ENCODE results near the gene CCDC188. TPM values are rescaled to one million over a fixed set of nuclear protein-coding genes. Genes with fewer than 3 reads are reported as not detected.

The CCDC188 gene
- polyA plus RNA-seq, 1 donor (not counting 4 experiments of a cell fraction or from before 2014, with no cell fraction given): not detected

GRCh38 chr22:20157430-20158183, 6.8 kb upstream of the CCDC188 start:
- Histone ChIP-seq H3K9me1 (ENCODE audit: control insufficient read depth, extremely low read depth, insufficient read depth, low read length) (no peaks in the 10 kb centered on the region), H3K36me3 (ENCODE audit: control insufficient read depth in 2 of 2, extremely low read depth in 1 of 2, insufficient read depth in 2 of 2, low read length in 2 of 2) (no peaks in the 10 kb centered on the region), H4K20me1 (ENCODE audit: control insufficient read depth, extremely low read depth, insufficient read depth, low read length) (no peaks in the 10 kb centered on the region), H2AFZ (ENCODE audit: control insufficient read depth, low read length) (no peak overlapping the region), H3K4me1 (ENCODE audit: control insufficient read depth, extremely low read depth, insufficient read depth, low read length) (no peaks in the 10 kb centered on the region), H3K9ac (ENCODE audit: control insufficient read depth, extremely low read depth, insufficient read depth, low read length) (no peak overlapping the region), H3K9me3 (ENCODE audit: control insufficient read depth, low read depth, low read length) (no peaks in the 10 kb centered on the region), H3K27me3 (ENCODE audit: control insufficient read depth, extremely low read depth, insufficient read depth, low read length) (no peaks in the 10 kb centered on the region), H3K79me2 (ENCODE audit: control insufficient read depth, insufficient read depth, low read length) (no peaks in the 10 kb centered on the region), H3K4me2 (ENCODE audit: control insufficient read depth, extremely low read depth, insufficient read depth, low read depth, low read length) (no peak overlapping the region), H3K27ac (ENCODE audit: control insufficient read depth, insufficient read depth, low read length) (no peak overlapping the region), H3K4me3 (ENCODE audit: control insufficient read depth in 2 of 3, extremely low read depth in 1 of 3, insufficient read depth in 2 of 3, low read depth in 1 of 3, low read length in 3 of 3) (no peak overlapping the region)
- FAIRE-seq (no peak), DNase-seq (ENCODE audit: low read depth, low spot score) (no peak)
- dilution Hi-C loops (cut with MboI; ENCODE audit: extremely low pct_ligation_motif_present, low sequenced_read_pairs): no loop called here
- TF ChIP-seq EZH2 (IDR thresholded peaks at IDR 0.05; ENCODE audit: low read length) (no peak), CTCF (optimal IDR thresholded peaks at IDR 0.05 in 1 of 3, IDR thresholded peaks at IDR 0.05 in 1 of 3, conservative IDR thresholded peaks at IDR 0.05 in 1 of 3; ENCODE audit: extremely low read depth in 1 of 3, insufficient read depth in 2 of 3, low read length in 3 of 3) (no peak)

GRCh38 chr22:20156611-20157429, 6.0 kb upstream of the CCDC188 start:
- dilution Hi-C loops (cut with MboI; ENCODE audit: extremely low pct_ligation_motif_present, low sequenced_read_pairs): no loop called here
- Histone ChIP-seq H3K4me2 (ENCODE audit: control insufficient read depth, extremely low read depth, insufficient read depth, low read depth, low read length) (peak overlapping the region; percentile 32), H4K20me1 (ENCODE audit: control insufficient read depth, extremely low read depth, insufficient read depth, low read length) (no peaks in the 10 kb centered on the region), H3K27me3 (ENCODE audit: control insufficient read depth, extremely low read depth, insufficient read depth, low read length) (no peaks in the 10 kb centered on the region), H3K9ac (ENCODE audit: control insufficient read depth, extremely low read depth, insufficient read depth, low read length) (no peak overlapping the region), H3K9me1 (ENCODE audit: control insufficient read depth, extremely low read depth, insufficient read depth, low read length) (no peaks in the 10 kb centered on the region), H3K4me1 (ENCODE audit: control insufficient read depth, extremely low read depth, insufficient read depth, low read length) (no peaks in the 10 kb centered on the region), H2AFZ (ENCODE audit: control insufficient read depth, low read length) (no peak overlapping the region), H3K36me3 (ENCODE audit: control insufficient read depth in 2 of 2, extremely low read depth in 1 of 2, insufficient read depth in 2 of 2, low read length in 2 of 2) (no peaks in the 10 kb centered on the region), H3K27ac (ENCODE audit: control insufficient read depth, insufficient read depth, low read length) (no peak overlapping the region), H3K79me2 (ENCODE audit: control insufficient read depth, insufficient read depth, low read length) (no peaks in the 10 kb centered on the region), H3K4me3 (ENCODE audit: control insufficient read depth in 2 of 3, extremely low read depth in 1 of 3, insufficient read depth in 2 of 3, low read depth in 1 of 3, low read length in 3 of 3) (no peak overlapping the region), H3K9me3 (ENCODE audit: control insufficient read depth, low read depth, low read length) (no peaks in the 10 kb centered on the region)
- FAIRE-seq (peak; percentile 23), DNase-seq (ENCODE audit: low read depth, low spot score) (peak; percentile 35)
- TF ChIP-seq CTCF (optimal IDR thresholded peaks at IDR 0.05 in 1 of 3, IDR thresholded peaks at IDR 0.05 in 1 of 3, conservative IDR thresholded peaks at IDR 0.05 in 1 of 3; ENCODE audit: extremely low read depth in 1 of 3, insufficient read depth in 2 of 3, low read length in 3 of 3) (peak; percentile 95 to 97 (median 96)), EZH2 (IDR thresholded peaks at IDR 0.05; ENCODE audit: low read length) (no peak)

All from keratinocyte (primary cell).